ENCODE measurements around the gene MUSTN1. TPM values are rescaled to one million over a fixed set of nuclear protein-coding genes. Genes with fewer than 3 reads are reported as not detected.

The MUSTN1 gene
- total RNA-seq, 1 donor from 2014 or later: 3.5 TPM

- Mint-ChIP-seq H3K4me3 (ENCODE audit: unreplicated experiment) (no peak overlapping the region), H3K27ac (ENCODE audit: unreplicated experiment) (no peak overlapping the region), H3K36me3 (ENCODE audit: unreplicated experiment) (no peaks in the 10 kb centered on the region), H3K9me3 (ENCODE audit: unreplicated experiment) (peaks cover 4% of the 10 kb centered on the region), H3K27me3 (ENCODE audit: unreplicated experiment) (peaks cover 3% of the 10 kb centered on the region), H3K4me1 (ENCODE audit: low read depth, unreplicated experiment) (peaks cover 2% of the 10 kb centered on the region)
- TF ChIP-seq, protein P1, sequence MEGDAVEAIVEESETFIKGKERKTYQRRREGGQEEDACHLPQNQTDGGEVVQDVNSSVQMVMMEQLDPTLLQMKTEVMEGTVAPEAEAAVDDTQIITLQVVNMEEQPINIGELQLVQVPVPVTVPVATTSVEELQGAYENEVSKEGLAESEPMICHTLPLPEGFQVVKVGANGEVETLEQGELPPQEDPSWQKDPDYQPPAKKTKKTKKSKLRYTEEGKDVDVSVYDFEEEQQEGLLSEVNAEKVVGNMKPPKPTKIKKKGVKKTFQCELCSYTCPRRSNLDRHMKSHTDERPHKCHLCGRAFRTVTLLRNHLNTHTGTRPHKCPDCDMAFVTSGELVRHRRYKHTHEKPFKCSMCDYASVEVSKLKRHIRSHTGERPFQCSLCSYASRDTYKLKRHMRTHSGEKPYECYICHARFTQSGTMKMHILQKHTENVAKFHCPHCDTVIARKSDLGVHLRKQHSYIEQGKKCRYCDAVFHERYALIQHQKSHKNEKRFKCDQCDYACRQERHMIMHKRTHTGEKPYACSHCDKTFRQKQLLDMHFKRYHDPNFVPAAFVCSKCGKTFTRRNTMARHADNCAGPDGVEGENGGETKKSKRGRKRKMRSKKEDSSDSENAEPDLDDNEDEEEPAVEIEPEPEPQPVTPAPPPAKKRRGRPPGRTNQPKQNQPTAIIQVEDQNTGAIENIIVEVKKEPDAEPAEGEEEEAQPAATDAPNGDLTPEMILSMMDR (IDR thresholded peaks at IDR 0.05; ENCODE audit: partially characterized antibody, unreplicated experiment): peak; percentile 60
- DNase-seq: peak; percentile 49
Observed at GRCh38 chr3:52798978-52799476, 35.8 kb downstream of the MUSTN1 start.

DNA sequence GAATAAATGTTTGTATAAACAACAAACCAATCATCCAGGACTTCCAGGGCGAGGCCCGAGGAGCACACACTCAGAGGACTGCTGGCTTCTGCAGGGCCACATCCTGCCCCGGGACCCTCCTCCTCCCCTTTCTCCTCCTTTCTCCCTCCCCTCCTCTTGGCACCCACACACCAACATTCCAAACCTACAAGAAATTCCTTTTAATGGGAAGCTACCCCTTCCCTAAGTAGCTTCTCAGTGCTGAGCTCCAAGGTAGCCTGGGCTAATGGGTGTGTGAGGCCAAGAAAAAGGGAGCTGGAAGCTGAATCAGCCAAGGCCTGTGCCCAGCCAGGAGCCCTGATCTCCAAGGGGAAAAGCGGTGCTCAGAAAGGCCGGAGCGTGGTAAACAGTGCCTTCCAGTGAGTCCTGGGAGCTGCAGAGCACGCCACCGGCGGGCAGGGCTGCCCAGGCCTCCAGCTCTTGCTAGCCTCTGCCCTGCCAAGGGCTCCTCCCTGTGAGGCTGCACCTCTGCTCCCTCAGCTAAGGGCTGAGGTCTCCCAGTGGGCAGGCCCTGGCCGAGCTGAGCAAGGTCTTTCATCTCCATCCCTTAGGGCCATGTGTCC lies 36.3 kb downstream of the MUSTN1 start:
- Mint-ChIP-seq H3K36me3 (ENCODE audit: unreplicated experiment) (no peaks in the 10 kb centered on the region), H3K27me3 (ENCODE audit: unreplicated experiment) (peaks cover 3% of the 10 kb centered on the region), H3K4me1 (ENCODE audit: low read depth, unreplicated experiment) (peaks cover 5% of the 10 kb centered on the region), H3K27ac (ENCODE audit: unreplicated experiment) (no peak overlapping the region), H3K4me3 (ENCODE audit: unreplicated experiment) (no peak overlapping the region), H3K9me3 (ENCODE audit: unreplicated experiment) (peaks cover 4% of the 10 kb centered on the region)
- DNase-seq: no peak
- TF ChIP-seq, protein P1 (IDR thresholded peaks at IDR 0.05; ENCODE audit: partially characterized antibody, unreplicated experiment): no peak

DNA sequence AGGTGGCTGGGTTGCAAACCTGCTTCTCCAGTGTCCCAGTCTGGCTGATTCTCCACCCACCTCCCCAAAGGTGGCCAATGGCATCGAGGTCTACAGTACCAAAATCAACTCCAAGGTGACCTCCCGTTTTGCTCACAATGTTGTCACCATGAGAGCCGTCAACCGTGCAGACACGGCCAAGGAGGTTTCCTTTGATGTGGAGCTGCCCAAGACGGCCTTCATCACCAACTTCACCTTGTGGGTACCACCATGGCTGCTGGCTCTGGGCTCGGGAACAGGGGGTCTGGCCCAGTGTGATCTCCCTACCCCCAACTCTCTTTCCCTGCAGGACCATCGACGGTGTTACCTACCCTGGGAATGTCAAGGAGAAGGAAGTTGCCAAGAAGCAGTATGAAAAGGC lies 38.4 kb downstream of the MUSTN1 start:
- Mint-ChIP-seq H3K27me3 (ENCODE audit: unreplicated experiment) (peaks cover 3% of the 10 kb centered on the region), H3K4me1 (ENCODE audit: low read depth, unreplicated experiment) (peaks cover 7% of the 10 kb centered on the region), H3K36me3 (ENCODE audit: unreplicated experiment) (no peaks in the 10 kb centered on the region), H3K4me3 (ENCODE audit: unreplicated experiment) (no peak overlapping the region), H3K9me3 (ENCODE audit: unreplicated experiment) (peaks cover 5% of the 10 kb centered on the region), H3K27ac (ENCODE audit: unreplicated experiment) (no peak overlapping the region)
- no peak for DNase-seq
- TF ChIP-seq, protein P1 (IDR thresholded peaks at IDR 0.05; ENCODE audit: partially characterized antibody, unreplicated experiment): no peak

DNA sequence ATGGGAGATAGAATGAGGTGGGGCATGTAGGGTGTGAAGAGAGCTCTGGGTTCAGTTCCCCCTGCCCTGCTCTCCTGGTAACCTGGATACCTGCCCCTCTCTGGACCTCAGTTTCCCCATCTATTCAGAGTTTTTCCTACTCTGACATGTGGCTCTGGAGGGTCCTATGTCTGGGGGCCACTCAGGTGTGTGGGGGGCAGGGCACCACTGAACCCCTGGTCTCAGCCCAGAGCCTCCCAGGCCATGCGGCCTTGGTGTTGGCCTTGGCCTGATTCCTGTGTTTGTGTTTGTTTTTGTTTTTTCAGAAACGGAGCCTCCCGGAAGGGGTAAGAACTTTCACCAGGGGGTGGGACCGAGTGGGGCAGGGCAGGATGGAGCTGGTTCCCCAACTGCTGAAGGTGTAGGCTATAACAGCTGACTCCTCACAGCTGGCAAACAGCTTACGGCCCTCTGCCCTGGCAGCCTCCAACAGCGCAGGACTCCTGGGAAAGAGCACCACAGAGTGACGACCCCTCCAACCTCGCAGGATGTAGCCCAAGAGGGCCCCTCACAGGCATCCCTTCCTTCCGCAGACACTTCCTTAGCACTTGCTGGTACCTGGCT lies 39.4 kb downstream of the MUSTN1 start:
- H3K36me3 Mint-ChIP-seq (ENCODE audit: unreplicated experiment): no peaks in the 10 kb centered on the region
- H3K4me1 Mint-ChIP-seq (ENCODE audit: low read depth, unreplicated experiment): peaks cover 7% of the 10 kb centered on the region
- H3K27me3 Mint-ChIP-seq (ENCODE audit: unreplicated experiment): peaks cover 3% of the 10 kb centered on the region
- H3K9me3 Mint-ChIP-seq (ENCODE audit: unreplicated experiment): peaks cover 5% of the 10 kb centered on the region
- TF ChIP-seq, protein P1 (IDR thresholded peaks at IDR 0.05; ENCODE audit: partially characterized antibody, unreplicated experiment): no peak
- no peak for DNase-seq
- H3K27ac Mint-ChIP-seq (ENCODE audit: unreplicated experiment): no peak overlapping the region
- no peak overlapping the region for H3K4me3 Mint-ChIP-seq (ENCODE audit: unreplicated experiment)

DNA sequence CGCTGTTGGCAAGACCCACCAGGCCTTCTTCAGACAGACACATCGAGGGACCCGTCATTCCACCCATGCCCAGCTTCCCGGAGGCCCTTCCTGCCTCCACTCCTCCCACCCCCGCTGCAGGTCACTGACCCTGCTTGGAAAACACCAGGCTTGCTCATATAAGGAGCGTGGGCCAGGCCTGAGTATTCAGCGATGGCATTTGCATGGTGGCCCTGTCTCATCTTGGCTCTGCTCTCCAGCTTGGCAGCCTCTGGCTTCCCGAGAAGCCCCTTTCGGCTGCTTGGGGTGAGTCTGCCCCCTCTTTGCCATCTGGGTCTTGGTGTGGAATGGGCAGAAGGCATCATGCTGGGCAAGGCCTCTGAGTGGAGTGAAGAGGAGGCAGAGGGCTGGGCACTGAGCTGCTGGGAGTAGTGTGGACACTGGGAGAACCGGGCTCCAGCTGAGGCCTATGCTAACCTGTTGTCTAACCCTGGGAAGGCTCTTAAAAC lies 40.2 kb downstream of the MUSTN1 start, which contains the start of gene ITIH3:
Gene ITIH3 (plus strand): TSS at position 185 of the 488 bp plus-strand sequence. CDS start 8 bp downstream, at position 193.
- Mint-ChIP-seq H3K27ac (ENCODE audit: unreplicated experiment) (peak within 1 kb of the TSS; percentile 39), H3K9me3 (ENCODE audit: unreplicated experiment) (peaks cover 8% of the 10 kb centered on the region), H3K4me1 (ENCODE audit: low read depth, unreplicated experiment) (peaks cover 7% of the 10 kb centered on the region), H3K4me3 (ENCODE audit: unreplicated experiment) (no peak within 1 kb of the TSS), H3K27me3 (ENCODE audit: unreplicated experiment) (peaks cover 5% of the 10 kb centered on the region), H3K36me3 (ENCODE audit: unreplicated experiment) (no peaks in the 10 kb centered on the region)
- TF ChIP-seq, protein P1 (IDR thresholded peaks at IDR 0.05; ENCODE audit: partially characterized antibody, unreplicated experiment): no peak
- DNase-seq: no peak
